Measurements from ENCODE around the gene YARS2.

Gene YARS2

DNA sequence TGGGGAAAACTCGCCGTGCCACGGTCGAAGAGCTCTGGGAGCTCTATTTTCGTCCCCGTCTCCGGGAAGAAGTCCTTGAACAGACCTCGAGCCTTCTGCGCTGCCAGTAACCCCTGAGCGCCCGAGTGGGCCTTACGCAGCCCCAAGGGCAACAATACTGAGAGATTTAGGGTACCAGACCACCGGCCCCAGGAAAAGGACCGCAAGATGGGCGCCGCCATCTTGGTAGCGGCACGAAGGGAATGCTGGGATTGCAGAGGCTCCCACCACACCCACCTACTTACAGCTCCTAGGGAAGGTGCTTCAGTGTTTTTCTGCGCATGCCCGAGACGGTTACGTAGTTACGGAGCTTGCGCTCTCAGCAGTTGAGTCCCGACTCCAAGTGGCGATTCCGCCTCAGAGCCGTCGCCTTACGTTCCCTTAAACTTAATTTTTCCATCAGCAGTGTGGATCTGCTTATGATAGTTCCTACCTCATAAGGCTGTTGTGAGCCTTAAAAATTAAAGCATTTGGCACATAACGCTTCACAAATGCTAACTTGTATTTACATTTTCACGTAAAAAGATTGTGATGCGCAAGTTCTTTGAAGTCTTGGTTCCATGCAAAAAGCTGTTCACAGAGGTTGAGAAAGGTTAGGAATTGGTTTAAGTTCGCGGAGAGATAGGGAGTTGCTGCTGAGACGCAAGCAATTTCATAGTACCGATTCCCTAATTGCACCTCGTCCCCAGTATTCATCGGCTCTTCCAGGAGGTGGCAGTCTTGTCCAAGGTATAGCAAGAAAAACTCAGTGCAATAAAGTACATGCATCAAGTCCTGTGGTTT is at the start of gene YARS2:
Gene YARS2, minus strand, starts transcription at position 244 of the 822 bp plus-strand sequence. Its CDS starts 23 bp downstream, at position 221.
- DNase-seq = peak; percentile 82

DNA sequence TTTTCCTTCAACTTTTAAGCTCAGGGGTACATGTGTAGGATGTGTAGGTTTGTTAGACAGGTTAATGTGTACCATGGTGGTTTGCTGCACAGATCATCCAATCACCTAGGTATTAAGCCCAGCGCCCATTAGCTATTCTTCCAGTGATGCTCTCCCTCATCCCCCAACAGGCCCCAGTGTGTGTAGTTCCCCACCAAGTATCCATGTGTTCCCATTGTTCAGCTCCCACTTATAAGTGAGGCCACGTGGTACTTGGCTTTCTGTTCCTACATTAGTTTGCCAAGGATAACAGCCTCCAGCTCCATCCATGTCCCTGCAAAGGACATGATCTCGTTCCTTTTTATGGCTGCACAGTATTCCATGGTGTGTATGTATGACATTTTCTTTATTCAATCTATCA is 48.6 kb upstream of the YARS2 start:
- no peak for DNase-seq

DNA sequence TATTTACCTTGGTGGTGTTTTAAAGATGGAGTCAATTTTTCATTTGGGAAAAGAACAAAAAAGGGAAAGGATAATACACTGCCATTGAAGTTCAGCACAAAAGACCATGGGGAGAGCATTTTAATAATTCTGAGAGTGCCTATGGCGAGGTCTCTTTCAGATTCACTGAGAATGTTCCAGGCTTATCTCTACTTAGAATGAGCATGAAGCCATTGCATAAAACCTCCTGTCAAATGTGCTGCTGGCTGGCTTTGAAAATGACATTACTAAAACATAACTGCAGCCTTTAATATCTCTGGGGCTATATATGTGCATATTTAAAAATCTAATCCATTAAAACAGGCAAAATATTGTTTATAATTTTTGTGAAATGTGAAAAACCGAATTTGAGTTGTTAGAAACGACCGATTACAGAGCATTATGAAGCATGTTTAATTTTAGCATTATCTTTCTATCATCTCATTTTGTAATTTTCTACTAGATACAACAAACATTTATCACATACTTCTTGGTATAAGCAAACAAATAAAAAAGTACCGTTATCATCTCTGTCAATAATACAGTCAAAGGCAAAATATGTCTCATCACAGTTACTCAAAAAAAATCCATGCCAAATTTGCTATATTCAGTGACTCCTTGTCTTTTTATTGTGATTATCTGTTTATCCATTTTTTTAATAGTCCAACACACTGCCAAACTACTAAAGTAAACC is 45.7 kb upstream of the YARS2 start:
- DNase-seq = no peak

DNA sequence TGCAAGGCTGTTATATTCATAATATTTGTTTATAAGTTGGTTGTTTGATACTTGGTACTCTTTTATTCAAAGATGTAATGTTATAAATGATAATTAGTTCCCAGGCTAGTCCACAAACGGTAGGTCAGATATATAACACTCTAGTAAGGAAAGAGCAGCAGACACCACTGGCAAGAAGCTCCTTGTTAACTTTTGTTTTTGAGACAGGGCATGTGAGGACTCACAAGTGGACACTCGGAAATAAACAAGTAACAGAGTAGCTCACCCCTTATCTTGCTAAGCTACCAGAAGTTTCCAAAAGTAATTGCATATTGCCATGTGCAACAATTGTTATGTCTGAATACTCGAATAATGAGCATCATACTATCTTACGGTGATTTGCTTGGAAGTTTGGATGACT is 38.6 kb upstream of the YARS2 start:
- no peak for DNase-seq

DNA sequence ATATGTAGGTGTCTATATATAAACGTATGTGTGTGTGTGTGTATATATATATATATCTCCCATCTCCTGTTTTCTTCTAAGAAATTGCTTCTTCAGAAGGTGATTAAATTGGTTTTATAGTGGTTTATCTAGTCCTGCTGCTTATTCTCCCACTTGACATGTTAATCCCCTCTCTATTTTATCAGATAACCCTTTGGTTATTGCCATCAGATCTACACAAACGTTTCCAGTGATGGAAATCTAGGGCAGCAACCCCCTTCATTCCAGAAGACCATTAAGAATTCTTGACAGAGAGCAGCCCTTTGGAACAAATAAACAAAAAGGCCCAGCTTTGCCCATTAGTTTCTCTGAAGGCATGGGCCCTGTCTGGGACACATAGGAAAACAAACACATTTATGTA is 34.2 kb upstream of the YARS2 start:
- no peak for DNase-seq

DNA sequence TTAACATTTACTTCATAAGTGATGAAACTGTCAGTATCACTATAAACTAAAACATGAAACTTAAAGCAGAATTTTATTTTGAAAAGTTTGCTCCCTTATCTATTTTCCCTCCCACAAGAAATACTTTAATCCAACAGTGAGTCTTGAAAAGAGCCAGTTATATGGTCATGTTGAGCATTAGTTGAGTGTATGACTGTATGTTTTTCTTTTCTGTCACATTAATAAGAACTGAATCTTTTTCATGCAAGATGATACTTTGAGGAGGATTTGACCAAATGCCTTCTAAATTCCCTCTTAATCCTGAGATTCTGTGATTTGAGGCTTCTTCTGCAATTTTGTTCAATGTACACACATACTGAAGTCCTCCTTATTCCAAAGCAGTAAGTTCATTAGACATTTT is 33.7 kb upstream of the YARS2 start:
- no peak for DNase-seq

DNA sequence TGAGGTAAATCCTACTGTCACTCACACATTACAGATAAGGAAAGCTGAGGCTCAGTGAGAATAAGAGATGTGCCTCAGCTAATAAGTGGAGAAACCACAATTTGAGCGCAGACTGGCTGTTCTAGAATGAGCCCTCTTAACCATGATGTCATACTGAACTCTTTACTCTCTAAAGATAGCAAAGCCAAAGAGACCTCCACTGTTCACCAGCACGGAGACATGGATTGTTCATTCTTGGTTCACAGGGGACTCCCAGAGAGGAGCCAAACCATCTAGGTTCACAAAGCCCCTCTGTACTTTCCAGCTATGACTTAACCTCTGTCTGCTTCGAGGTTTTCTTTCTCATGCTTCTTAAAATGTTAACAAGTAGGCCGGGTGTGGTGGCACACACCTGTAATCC is 32.7 kb upstream of the YARS2 start:
- no peak for DNase-seq

DNA sequence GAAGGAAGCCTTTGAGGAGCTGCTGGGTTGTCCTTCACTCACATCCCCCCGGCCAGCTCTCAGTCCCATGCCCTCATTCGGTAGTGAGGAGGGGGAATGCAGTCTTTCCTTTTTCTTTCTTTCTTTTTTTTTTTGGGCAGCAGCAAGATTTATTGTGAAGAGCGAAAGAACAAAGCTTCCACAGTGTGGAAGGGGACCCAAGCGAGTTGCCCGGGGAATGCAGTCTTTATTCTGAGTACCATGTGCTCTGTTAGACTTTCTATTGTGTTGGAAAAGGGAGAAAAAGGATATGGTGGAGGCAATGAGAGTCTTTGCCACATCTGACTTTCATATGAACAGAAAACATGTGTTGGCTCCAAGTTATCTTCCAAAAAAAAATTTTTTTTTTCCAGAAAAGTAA is 29.9 kb upstream of the YARS2 start:
- DNase-seq = no peak

DNA sequence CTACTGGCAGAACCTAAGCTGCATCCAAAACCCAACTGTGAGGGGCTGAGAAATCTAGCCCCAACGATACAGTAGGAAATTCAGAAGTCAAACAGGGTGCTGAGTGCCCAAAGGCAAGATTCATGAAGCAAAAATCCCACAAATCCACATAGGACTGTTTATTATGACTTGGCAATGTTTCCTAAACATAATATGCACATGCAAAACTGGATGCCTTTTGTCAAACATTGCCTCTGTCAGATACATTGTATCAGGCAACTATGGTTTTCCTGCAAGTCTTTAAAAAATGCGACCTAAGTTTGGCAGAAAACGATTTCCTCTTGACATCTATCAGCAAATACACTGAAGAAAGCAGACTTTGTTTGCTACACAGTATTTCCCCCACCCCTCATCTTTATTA is 27.3 kb upstream of the YARS2 start:
- DNase-seq = no peak

DNA sequence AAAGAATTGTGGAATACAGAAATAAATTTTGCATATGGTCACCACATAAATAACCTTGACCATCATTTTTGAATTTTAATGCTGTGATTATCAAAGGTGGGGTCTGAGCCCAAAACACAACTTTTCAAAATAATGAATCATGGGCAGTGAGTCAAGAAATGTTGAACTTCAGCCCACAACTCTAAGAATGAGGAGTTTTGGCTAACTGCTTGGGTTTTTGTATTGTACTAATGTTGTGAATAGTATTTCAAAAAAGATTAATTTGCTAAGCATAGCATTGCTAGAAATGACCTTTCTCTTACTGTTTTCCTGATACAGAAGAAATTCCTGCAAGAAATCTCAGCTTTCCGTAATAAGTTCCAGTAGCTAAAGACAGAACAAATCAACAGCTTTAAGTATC is 24.4 kb upstream of the YARS2 start:
- no peak for DNase-seq

DNA sequence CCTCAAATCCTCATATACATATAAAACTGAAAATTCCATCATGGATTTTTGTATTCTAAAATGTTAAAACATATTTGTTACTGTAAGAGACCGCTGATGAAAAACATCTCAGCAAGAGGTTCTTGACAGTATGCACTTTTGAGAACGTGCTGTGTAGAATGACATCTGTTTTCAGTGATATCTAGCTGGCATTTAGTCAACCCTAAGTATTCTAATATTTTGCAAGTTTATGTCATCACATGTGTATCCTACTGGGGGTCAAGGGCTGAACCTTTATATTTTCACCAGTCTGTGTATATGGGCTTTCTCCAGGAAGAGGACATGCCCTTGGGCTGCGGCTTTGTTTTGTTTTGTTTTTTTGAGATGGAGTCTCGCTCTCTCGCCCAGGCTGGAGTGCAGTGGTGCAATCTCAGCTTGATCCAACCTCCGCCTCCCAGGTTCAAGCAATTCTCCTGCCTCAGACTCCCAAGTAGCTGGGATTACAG is 22.0 kb upstream of the YARS2 start:
- no peak for DNase-seq

DNA sequence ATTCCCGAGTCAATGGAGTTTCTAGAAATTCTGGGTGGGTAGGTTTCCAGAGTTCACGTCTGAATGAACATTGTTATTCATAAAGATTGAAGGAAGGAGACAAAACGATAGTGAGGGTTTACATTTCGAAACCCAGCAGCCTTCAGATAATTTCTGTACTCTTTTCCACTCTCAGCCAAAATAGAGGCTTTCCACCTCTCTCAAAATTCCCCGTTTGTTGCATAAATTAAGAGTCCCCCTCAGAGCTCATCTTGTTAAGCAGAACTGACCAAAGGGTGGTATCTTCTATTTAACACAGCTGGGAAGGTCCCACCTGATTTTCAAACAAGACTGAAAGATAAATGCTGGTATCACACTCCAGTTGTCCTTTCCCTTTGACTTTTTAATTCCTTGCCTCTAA is 21.5 kb upstream of the YARS2 start:
- DNase-seq = no peak

DNA sequence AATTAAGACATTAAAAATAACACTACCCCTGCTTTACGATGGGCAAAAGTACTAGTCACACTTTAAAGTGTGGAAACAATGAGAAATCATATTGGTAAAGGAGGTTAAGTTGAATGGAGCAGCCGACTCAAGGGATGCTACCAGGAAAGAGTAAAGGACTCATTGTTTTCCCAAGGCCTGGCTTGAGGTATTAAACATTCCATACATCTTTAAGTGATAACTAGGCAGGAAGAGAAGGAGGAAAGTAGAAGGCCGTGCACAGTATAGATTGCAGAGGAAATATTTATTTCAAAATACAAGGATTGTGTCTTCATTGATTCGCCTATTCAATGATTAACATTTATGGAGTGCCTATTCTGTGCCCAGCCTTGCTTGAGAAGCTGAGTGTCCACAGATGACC is 20.6 kb upstream of the YARS2 start:
- DNase-seq = no peak

DNA sequence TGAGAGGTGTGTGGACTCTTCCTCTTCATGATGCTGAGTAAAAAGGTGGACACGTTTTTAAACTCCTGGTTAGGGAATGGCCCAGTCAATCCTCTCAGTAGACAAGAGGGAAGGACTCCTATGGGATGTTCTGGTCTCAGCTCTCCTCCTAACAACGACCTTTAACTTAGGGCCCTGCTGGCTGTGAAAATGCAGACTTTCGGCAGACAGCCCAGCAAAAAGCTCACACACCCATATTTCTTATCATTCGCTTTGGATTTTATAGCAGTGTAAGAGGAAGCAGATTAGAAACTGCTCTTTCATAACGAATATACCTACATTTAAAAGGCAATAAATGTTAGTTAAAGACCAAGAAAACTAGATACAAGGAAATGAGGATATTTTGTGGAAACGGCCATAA is 18.0 kb upstream of the YARS2 start:
- DNase-seq = no peak

DNA sequence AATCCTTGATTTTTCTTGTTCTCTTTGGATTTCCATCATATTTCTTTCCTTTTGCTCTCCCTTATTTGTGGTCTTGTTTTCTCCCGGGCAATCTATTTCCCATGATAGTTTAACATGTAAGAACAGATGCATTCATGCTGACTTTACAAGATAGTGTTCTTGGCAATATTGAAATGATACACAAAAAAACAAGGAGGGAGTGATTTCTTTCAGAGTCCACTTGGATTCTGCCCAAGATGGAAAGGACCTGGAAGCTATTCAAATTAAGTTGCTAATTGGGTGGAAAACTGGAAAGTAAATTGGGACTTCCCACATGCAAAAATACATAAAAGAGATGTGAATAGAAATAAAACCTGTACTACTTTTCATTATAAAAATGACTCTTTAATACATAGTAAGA is 14.4 kb upstream of the YARS2 start:
- DNase-seq = no peak

DNA sequence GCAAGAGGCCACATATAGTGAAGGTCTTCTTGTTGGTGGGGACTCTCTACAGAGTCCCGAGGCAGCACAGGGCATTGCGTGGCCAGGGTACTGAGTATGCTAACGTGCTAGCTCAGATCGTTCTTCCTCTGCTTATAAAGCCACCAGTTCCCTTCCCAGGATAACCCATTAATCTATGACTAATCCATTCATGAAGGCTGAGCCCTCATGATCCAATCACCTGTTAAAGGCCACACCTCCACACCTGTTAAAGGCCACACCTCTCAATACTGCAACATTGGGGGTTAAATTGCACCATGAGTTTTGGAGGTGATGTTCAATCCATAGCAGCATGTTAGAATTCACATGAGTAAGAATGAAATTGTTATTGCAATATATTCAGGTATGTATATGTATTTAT is 12.8 kb upstream of the YARS2 start:
- DNase-seq = no peak

DNA sequence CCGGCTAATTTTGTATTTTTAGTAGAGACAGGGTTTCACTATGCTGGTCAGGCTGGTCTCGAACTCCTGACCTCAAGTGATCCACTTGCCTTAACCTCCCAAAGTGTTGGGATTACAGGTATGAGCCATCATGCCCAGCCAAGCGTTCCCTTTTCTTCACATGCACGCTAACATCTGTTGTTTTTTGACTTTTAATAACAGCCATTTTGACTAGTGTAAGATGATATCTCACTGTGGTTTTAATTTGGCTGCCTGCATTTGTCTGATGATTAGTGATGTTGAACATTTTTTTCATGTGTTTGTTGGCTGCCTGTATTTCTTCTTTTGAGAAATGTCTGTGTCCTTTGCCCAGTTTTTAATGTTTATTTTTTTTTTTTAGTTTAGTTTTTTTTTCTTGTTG is 10.2 kb upstream of the YARS2 start:
- DNase-seq = no peak

DNA sequence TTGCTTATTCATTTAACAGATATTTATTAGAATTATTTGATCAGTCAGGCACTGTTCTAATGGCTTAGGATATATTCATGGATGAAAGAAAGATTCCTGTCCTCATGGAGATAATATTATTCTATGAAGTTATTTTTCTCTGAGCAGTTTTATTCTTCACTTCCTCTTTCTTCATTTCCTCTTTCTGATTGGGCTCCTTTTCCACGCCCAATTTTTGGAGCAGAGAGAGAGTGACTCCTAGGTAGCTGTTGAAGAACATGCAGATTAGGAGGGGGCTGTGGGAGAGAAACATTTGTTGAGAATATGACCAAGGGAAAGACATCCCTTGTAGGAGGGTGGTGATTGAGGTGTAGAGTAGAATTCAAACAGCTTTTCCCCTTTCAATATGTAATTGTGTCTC is 6.0 kb upstream of the YARS2 start:
- no peak for DNase-seq

DNA sequence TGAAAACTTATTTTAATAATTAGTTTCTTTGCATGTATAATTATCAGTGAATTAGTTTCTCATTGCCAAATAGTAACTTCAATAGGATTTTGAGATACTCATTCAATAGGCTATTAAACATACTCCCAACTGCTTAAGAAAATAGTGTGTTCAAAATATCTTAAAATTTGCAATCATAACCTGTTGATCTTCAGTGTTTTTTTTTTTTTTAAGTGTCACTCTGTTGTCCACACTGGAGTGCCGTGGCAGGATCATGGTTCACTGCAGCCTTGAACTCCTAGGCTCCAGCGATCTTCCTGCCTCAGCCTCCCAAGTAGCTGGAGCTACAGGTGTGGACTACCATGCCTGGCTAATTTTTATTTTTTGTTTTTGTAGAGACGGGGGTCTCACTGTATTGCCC is 1.5 kb upstream of the YARS2 start:
- DNase-seq = no peak

DNA sequence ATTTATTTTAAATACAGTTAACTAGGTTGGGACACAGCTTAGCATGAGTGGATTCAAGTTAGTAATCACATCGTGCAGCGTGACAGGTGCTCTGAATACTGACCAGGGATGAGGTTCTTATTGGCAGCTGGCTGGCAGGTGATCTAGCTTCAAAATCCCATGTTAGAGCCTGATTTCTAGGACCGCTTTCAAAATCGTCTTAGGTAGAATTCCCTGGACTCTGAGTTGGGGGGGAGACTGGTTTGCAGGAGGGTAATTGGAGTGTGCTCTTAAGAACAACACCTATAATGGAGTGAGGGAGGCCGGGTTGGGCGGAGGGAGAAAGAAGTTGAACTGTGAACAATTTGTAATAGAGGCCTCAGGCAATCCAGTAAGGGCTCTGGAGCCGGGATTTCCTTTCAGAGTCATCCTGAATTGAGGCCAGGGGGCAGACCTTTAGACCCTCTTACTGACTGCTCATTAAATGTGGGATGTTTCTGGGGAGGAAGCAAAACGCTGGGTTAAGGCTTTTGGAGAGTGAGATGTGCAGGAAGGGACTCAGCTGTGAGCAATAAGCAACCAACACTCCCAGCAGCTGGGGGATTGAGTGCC is 874 bp upstream of the YARS2 start:
- no peak for DNase-seq

DNA sequence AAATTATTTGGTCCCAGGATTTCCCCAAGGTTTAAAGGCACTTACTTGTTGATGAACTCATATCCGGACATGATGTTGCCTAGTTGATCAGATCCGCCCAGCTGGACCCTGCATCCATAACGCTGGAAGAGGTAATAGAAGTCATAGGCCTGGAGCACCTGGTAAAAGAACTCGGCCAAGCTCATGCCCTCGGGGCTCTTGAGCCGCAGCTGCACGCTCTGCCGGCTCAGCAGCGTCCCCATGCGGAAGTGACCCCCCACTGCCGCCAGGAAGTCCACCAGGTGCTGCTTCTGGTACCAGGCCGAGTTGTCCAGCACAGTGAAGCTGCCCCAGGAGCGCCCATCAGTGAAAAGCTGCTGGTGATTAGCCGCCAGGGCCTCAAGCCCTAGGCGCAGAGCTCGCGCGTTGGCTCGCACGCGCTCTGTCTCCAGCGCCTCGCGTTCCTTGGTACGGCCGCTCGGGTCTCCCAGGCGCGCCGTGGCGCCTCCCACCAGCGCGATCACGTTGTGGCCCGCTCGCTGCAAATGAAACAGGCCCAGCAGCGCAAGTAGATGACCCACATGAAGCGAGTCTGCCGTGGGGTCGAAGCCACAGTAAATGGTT is 545 bp downstream of the YARS2 start:
- peak; percentile 58 for DNase-seq

DNA sequence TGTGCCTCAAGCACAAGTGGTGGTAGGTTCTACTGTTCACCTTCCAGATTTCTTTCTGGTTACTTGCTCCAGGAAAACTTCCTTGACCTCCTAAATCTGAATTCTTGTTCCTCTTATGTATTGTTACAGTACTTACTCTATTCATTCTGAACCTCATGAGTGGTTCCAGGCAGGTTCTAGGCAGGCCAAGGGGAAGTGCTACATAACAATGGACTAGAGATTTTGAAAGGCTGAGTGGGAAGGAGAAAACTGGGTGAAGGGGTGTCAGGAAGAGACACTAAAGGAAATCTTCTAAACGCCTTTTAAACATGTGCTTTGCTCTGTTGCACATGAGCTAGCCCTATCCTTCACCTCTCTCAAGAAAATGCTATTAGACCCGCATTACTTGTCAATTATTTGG is 1.6 kb downstream of the YARS2 start:
- no peak for DNase-seq

DNA sequence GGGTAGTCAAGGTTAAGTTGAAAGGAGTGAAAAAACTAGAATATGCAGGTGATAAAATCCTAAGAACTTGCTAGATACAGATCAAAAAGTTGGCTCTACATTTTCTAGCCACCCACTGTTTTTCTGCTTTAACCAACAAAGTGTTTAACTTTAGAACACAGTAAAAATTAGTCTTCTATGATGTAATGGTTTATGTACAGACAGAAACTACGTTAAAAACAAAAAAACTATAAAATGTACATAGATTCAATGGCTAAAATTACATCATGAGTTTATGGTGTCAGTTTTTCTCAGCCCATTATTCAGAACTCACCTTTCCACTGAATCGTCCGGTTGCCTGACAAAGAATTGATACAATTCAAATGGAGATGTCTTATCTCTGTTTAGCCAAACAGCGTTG is 2.1 kb downstream of the YARS2 start:
- no peak for DNase-seq

DNA sequence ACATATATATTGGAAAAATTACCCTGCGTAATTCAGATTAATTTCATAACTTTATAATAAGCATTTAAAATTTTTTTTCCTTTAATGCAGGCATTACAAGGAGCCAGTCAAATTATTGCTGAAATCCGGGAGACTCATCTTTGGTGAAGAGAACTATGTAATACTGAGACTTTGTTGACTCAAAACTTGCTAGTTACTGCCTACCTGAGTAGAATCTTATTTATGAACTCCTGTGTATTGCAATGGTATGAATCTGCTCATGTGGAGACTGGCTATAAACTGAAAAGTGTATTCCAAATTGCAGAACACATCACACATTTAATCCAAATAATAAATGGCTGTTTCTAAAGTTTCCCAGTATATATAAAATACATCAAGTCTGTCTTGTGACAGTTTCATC is 12.4 kb downstream of the YARS2 start:
- no peak for DNase-seq

Measured in activated CD4-positive, alpha-beta T cell treated with anti-CD3 and anti-CD28 coated beads, Interleukin-2, amount 50 U/mL, for 1 hour (primary cell).